Measurements from ENCODE around the gene CMTR1. TPM values are rescaled to one million over a fixed set of nuclear protein-coding genes. Genes with fewer than 3 reads are reported as not detected.
A peak's percentile ranks its signal among the peaks of the same experiment; 100 is the strongest.

The CMTR1 gene, protein sequence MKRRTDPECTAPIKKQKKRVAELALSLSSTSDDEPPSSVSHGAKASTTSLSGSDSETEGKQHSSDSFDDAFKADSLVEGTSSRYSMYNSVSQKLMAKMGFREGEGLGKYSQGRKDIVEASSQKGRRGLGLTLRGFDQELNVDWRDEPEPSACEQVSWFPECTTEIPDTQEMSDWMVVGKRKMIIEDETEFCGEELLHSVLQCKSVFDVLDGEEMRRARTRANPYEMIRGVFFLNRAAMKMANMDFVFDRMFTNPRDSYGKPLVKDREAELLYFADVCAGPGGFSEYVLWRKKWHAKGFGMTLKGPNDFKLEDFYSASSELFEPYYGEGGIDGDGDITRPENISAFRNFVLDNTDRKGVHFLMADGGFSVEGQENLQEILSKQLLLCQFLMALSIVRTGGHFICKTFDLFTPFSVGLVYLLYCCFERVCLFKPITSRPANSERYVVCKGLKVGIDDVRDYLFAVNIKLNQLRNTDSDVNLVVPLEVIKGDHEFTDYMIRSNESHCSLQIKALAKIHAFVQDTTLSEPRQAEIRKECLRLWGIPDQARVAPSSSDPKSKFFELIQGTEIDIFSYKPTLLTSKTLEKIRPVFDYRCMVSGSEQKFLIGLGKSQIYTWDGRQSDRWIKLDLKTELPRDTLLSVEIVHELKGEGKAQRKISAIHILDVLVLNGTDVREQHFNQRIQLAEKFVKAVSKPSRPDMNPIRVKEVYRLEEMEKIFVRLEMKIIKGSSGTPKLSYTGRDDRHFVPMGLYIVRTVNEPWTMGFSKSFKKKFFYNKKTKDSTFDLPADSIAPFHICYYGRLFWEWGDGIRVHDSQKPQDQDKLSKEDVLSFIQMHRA
- total RNA-seq = 10 to 100 TPM; 24.5 to 34.1 (median 28.1) TPM

DNA sequence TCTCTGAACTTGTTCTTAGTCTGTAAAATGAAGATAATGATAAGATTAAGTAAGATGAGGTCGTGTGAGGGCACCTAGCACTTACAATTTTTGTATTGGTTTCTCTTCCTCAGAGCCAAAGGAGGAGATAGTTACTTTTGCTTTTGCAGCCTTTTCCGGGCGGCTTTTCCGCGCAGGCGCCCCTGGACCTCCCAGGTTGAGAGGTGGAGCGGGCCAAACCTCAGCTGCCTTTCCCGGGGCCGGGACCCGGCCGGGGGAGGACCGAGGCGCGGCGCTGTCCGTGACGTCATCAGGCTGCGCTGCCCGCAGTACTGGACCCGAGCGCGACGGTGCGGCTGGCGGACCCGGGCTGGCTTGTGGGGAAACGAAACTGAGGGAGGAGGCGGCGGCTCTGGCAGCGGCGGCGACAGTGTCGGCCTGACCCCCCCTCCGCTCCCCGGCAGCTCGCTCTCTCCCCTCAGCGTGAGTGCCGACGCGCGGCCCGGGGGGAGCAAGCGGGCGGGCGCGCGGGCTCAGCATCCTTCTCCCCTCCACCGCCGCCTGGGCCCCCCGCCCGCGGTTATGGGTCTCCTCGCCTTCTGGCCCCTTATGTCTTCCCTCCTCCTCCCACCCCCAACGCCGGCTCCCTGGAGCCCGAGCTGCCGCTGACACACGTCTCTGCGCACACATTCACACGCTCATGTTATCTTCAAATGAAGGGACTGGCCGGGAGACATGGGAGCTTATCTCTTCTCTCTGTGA is at the start of gene CMTR1:
Gene CMTR1, plus strand, starts transcription at position 306 of the 741 bp plus-strand sequence. CDS start 2,409 bp downstream, outside the sequence.
- intact Hi-C loops (cut with DNase I; ENCODE audit: low total_unique reads) = no loop called here
- TF ChIP-seq, protein P1, sequence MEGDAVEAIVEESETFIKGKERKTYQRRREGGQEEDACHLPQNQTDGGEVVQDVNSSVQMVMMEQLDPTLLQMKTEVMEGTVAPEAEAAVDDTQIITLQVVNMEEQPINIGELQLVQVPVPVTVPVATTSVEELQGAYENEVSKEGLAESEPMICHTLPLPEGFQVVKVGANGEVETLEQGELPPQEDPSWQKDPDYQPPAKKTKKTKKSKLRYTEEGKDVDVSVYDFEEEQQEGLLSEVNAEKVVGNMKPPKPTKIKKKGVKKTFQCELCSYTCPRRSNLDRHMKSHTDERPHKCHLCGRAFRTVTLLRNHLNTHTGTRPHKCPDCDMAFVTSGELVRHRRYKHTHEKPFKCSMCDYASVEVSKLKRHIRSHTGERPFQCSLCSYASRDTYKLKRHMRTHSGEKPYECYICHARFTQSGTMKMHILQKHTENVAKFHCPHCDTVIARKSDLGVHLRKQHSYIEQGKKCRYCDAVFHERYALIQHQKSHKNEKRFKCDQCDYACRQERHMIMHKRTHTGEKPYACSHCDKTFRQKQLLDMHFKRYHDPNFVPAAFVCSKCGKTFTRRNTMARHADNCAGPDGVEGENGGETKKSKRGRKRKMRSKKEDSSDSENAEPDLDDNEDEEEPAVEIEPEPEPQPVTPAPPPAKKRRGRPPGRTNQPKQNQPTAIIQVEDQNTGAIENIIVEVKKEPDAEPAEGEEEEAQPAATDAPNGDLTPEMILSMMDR (IDR thresholded peaks at IDR 0.05) = no peak
- TF ChIP-seq POLR2A (IDR thresholded peaks at IDR 0.05) = no peak

DNA sequence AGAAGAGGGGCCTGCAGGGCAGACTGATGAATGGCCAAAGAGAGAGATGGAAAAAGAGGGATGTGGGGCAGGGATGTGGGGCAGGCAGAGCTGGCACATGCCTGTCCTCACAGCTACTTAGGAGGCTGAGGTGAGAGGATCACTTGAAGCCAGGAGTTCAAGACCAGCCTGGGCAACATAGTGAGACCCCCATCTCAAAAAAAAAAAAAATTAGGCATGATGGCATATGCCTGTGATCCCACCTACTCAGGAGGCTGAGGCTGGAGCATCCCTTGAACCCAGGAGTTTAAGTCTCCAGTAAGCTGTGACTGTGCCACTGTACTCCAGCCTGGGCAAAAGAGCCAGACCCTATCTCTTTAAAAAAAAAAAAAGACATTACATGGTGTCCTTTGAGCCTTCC is 44.4 kb upstream of the CMTR1 start:
- DNase-seq (ENCODE audit: low spot score in 2 of 2) = no peak
- intact Hi-C loops (cut with DNase I; ENCODE audit: low total_unique reads) = no loop called here
- TF ChIP-seq, protein P1 (IDR thresholded peaks at IDR 0.05) = no peak
- TF ChIP-seq POLR2A (IDR thresholded peaks at IDR 0.05) = no peak
- no peak overlapping the region for H3K4me3 ChIP-seq (ENCODE audit: low read depth, poor library complexity, severe bottlenecking)

More for the DNA sequence above, at the start of gene CMTR1:
- H3K4me3 ChIP-seq (ENCODE audit: low read depth, poor library complexity, severe bottlenecking) = peak within 1 kb of the TSS; percentile 82
- peak; percentile 89 to 99 for DNase-seq (ENCODE audit: low spot score in 2 of 2)
- 0 to 1% methylated on average over 60 to 61 of the region's 61 CpGs for WGBS, 2 donors

DNA sequence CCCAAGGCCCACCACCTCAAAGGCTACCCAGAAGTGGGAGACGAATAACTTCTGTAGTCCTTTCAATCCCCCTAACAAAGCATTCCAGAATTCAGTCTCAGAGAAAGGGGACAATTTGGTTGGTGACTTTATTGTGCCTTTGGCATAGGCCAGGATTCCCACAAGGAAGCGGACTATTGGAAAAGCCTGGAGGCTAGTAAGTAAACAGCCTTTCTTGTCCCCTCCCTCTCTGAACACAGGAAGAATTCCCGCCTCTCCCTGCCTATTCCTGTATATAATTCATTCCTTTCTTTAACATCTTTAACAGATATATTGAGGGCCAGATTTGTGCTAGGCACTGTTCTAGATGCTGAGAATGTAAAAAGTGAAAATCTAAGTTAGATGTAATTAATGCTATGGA is 43.2 kb upstream of the CMTR1 start:
- 93 to 97% methylated on average over 3 of the region's 3 CpGs for WGBS, 2 donors
- intact Hi-C loops (cut with DNase I; ENCODE audit: low total_unique reads) = no loop called here
- no peak for TF ChIP-seq POLR2A (IDR thresholded peaks at IDR 0.05)
- TF ChIP-seq, protein P1 (IDR thresholded peaks at IDR 0.05) = no peak
- no peak for DNase-seq (ENCODE audit: low spot score in 2 of 2)
- H3K4me3 ChIP-seq (ENCODE audit: low read depth, poor library complexity, severe bottlenecking) = no peak overlapping the region

DNA sequence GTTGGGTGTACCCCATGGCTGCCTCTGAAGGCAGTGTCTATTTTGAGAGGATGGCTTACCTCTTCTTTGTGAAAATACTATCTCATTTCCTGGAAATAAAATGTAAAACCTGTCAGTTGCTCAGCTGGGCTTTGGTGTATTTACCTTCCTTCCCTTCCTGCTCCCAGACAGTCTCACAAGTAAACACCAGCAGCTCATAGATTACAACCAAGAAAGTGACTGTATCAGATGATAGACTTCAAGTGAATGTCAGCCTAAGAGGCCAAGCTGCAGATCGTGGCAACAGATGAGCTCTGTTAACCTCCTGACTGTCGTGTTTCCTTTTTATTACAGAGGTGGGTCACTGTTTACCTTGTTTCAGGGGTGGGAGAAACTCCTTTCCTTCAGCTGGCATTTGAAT is 41.9 kb upstream of the CMTR1 start:
- intact Hi-C loops (cut with DNase I; ENCODE audit: low total_unique reads) = no loop called here
- 68 to 74% methylated on average over 2 of the region's 2 CpGs for WGBS, 2 donors
- no peak for DNase-seq (ENCODE audit: low spot score in 2 of 2)
- TF ChIP-seq POLR2A (IDR thresholded peaks at IDR 0.05) = no peak
- TF ChIP-seq, protein P1 (IDR thresholded peaks at IDR 0.05) = no peak
- no peak overlapping the region for H3K4me3 ChIP-seq (ENCODE audit: low read depth, poor library complexity, severe bottlenecking)

DNA sequence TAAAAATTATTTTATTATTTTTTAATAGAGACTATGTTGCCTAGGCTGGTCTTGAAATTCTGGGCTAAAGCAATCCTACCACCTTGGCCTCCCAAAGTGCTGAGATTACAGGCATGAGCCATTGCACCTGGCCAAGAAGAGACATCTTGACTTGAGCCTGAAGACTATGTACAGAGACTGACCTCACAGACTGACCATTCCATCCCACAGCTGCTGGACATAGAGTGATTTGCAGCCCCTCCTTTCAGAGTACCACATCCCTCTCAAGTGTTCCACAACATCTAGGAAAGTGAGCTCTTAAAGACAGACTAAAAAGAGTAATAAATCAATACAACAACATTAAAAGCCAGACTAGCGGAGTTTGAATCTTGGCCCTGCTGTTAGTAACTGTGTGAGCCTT is 40.2 kb upstream of the CMTR1 start:
- TF ChIP-seq, protein P1 (IDR thresholded peaks at IDR 0.05) = no peak
- no peak for TF ChIP-seq POLR2A (IDR thresholded peaks at IDR 0.05)
- 68 to 75% methylated on average over 1 of the region's 1 CpG for whole genome bisulfite sequencing, 2 donors
- no peak overlapping the region for H3K4me3 ChIP-seq (ENCODE audit: low read depth, poor library complexity, severe bottlenecking)
- intact Hi-C loops (cut with DNase I; ENCODE audit: low total_unique reads) = no loop called here
- DNase-seq (ENCODE audit: low spot score in 2 of 2) = no peak
